SJCRH30 (cell line): ENCODE measurements around the gene SLC23A3. TPM values are rescaled to one million over a fixed set of nuclear protein-coding genes. Genes with fewer than 3 reads are reported as not detected.
"Not testable (repeated sequence)": the region's sequence is repeated elsewhere in the genome, so short reads cannot be mapped to it uniquely, and the experiment has no call there.

Source experiments
- DNase-seq, 2 experiments: peaks; one replicate each; pipeline ENCODE4 v3.0.0-alpha.2; 2015 to 2020
- H3K27ac ChIP-seq: fragments of 250-450 bp; sonication (Bioruptor Pico); 2 replicates; pipeline ENCODE4 v1.5.1; 2020; ENCODE audit warnings: mild to moderate bottlenecking, moderate library complexity
- H3K27me3 ChIP-seq: fragments of 250-450 bp; sonication (Bioruptor Pico); 2 replicates; pipeline ENCODE4 v1.5.1; 2020; ENCODE audit warnings: mild to moderate bottlenecking, moderate library complexity
- H3K36me3 ChIP-seq: fragments of 250-450 bp; sonication (Bioruptor Pico); 2 replicates; pipeline ENCODE4 v1.5.1; 2020; ENCODE audit warnings: mild to moderate bottlenecking, moderate library complexity
- H3K4me1 ChIP-seq: fragments of 250-450 bp; sonication (Bioruptor Pico); 2 replicates; pipeline ENCODE4 v1.5.1; 2020; ENCODE audit warnings: mild to moderate bottlenecking, moderate library complexity
- H3K4me3 ChIP-seq: fragments of 250-450 bp; sonication (Bioruptor Pico); 2 replicates; pipeline ENCODE4 v1.5.1; 2020; ENCODE audit warnings: mild to moderate bottlenecking, moderate library complexity
- H3K9me3 ChIP-seq: fragments of 250-450 bp; sonication (Bioruptor Pico); replicated peaks from 2 replicates; pipeline ENCODE4 v1.5.1; 2020; ENCODE audit warnings: mild to moderate bottlenecking, moderate library complexity
- total RNA-seq: library from RNA; depleted of rRNA; stranded (reverse); fragments of >200 nt; shearing (Covaris generic); gene quantifications from 2 replicates; pipeline ENCODE4 v1.2.3, GENCODE V29; 2014

SLC23A3 gene
- total RNA-seq, 1 experiment from 2014 or later: 0.10 TPM

DNA sequence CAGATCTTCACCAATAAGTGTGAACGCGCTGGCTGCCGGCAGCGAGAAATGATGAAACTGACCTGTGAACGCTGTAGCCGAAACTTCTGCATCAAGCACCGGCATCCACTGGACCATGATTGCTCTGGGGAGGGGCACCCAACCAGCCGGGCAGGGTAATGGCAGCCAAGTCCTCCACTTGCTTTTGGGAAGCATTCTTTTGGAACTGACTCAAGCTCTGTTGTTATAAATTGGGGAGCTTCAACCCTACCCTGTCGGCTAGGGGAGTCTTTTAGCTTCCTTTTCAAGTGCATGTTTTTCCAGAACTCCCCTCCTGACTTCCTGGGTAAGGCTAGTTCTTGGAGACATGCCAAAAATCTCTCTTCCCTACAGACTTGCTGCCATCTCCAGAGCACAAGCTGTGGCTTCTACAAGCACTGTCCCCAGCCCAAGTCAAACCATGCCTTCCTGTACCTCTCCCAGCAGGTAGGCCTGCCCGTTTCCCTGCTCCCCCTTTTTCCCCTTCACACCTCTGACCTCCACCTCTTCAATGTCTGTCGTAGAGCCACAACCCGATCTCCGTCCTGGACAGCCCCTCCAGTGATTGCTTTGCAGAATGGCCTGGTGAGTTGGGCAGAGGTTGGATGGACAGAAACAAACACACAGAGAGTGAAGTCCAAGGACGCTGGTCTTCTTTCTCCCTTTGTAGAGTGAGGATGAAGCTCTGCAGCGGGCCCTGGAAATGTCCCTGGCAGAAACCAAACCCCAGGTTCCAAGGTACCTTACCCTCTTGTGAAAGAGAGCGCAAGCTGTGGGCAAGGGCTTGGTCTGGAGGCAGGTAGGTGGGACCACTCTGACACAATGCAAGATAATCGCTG, 38.3 kb upstream of the SLC23A3 start:
- peak in 1 of 2 experiments; percentile 34 for DNase-seq
- no peak overlapping the region for H3K4me3 ChIP-seq
- no peaks in the 10 kb centered on the region for H3K4me1 ChIP-seq
- no peaks in the 10 kb centered on the region for H3K27me3 ChIP-seq
- H3K9me3 ChIP-seq: no peaks in the 10 kb centered on the region
- peaks cover 9% of the 10 kb centered on the region; the same call in 1 of the 2 replicates for H3K36me3 ChIP-seq
- no peak overlapping the region for H3K27ac ChIP-seq

DNA sequence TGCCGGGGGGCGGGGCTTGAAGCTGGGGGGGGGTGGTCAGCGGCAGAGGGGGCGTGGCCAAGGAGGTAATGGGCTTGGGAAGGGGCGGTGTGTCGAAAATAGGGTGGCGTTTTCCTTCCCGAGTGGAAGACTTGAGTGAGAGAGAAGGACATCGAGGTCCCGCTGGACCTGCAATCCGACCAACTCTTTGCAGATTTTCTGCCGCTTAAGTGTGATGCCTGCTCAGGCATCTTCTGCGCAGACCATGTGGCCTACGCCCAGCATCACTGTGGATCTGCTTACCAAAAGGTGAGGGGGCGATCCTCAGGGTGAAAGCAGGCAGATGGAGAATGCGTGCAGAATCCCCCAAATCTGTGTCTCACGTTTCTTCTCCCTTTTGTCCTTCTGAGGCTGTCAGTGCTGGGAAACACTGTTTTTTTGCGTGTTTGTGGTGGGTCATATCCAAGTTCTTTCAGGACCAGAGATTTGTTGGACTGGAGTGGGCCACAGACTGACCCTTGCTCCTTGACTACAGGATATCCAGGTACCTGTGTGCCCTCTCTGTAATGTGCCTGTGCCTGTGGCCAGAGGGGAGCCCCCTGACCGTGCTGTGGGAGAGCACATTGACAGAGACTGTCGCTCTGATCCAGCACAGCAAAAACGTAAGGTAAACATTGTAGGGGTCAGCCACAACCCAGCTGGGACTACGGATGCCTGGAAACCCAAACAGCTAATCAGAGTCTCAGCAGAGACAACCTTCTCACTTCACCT, 37.5 kb upstream of the SLC23A3 start:
- peaks cover 2% of the 10 kb centered on the region; the same call in 1 of the 2 replicates for H3K36me3 ChIP-seq
- DNase-seq: no peak
- no peaks in the 10 kb centered on the region for H3K4me1 ChIP-seq
- H3K4me3 ChIP-seq: peak overlapping the region; percentile 64
- H3K27me3 ChIP-seq: no peaks in the 10 kb centered on the region
- H3K27ac ChIP-seq: no peak overlapping the region
- no peaks in the 10 kb centered on the region for H3K9me3 ChIP-seq

GRCh38 chr2:219206328-219207133, 36.7 kb upstream of the SLC23A3 start, which contains the start of gene ZFAND2B:
Gene ZFAND2B, plus strand, starts transcription at chr2:219206782. Its CDS starts 206 bp downstream, at chr2:219206988.
- Histone ChIP-seq H3K36me3 (peaks cover 2% of the 10 kb centered on the region; the same call in 1 of the 2 replicates), H3K27me3 (no peaks in the 10 kb centered on the region), H3K4me1 (no peaks in the 10 kb centered on the region), H3K4me3 (peak within 1 kb of the TSS; percentile 64), H3K9me3 (no peaks in the 10 kb centered on the region), H3K27ac (no peak within 1 kb of the TSS)
- peak; percentile 92 to 94 for DNase-seq

GRCh38 chr2:219205981-219206327, 36.1 kb upstream of the SLC23A3 start:
- no peak overlapping the region for H3K27ac ChIP-seq
- H3K27me3 ChIP-seq: no peaks in the 10 kb centered on the region
- H3K4me3 ChIP-seq: peak overlapping the region; percentile 64
- DNase-seq: no peak
- no peaks in the 10 kb centered on the region for H3K4me1 ChIP-seq
- no peaks in the 10 kb centered on the region for H3K9me3 ChIP-seq
- H3K36me3 ChIP-seq: peaks cover 2% of the 10 kb centered on the region; the same call in 1 of the 2 replicates

DNA sequence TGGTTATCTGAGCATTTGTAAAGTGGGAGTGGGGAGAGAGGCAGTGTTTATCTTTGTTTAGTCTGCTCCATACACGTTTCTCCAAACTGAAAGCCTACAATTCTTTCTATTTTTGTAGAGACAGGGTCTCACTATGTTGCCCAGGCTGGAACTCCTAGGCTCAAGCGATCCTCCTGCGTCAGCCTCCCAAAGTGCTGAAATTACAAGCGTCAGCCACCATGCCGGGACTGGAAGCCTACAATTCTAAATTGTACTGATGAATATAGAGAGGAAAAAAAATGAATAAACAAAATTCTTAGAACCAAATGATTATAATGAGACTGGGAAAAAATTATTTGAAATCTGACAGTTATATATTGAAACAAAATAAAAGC, 35.3 kb upstream of the SLC23A3 start:
- H3K9me3 ChIP-seq: no peaks in the 10 kb centered on the region
- no peaks in the 10 kb centered on the region for H3K4me1 ChIP-seq
- no peak for DNase-seq
- no peaks in the 10 kb centered on the region for H3K27me3 ChIP-seq
- H3K27ac ChIP-seq: no peak overlapping the region
- no peak overlapping the region for H3K4me3 ChIP-seq
- H3K36me3 ChIP-seq: peaks cover 2% of the 10 kb centered on the region; the same call in 1 of the 2 replicates

DNA sequence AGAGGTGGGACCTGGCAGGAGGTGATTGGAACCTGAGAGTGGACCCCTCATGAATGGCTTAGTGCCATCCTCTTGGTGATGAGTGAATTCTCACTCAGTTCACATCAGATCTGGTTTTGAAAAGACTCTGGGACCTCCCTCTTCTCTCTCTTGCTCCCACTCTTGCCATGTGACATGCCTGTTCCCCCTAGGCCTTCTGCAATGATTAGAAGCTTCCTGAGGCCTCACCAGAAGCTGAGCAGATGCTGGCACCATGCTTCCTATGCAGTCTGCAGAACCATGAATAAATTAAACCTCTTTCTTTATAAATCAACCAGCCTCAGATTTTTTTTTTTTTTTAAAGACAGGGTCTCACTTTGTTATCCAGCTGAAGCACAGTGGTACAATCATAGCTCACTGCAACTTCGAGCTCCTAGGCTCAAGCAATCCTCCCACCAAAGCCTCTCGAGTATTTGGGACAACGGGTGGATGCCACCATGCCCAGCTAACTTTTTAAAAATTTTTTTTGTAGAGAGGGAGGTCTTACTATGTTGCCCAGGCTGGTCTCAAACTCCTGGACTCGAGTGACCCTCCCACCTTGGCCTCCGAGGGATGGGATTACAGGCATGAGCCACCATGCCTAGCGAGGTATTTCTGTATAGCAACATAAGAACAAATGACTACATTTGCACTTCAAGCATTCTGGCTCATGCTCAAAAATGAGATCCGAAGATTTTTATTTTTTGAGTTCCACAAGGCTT, 34.8 kb upstream of the SLC23A3 start:
- Histone ChIP-seq H3K36me3 (0 out of 2 replicates have a peak, but pooled peaks cover 2% of the 10 kb centered on the region), H3K27ac (no peak overlapping the region), H3K4me1 (no peaks in the 10 kb centered on the region), H3K27me3 (no peaks in the 10 kb centered on the region), H3K4me3 (no peak overlapping the region), H3K9me3 (no peaks in the 10 kb centered on the region)
- DNase-seq: no peak

GRCh38 chr2:219201331-219201730, 31.5 kb upstream of the SLC23A3 start:
- not testable (repeated sequence) for H3K4me3 ChIP-seq, H3K4me1 ChIP-seq, DNase-seq, H3K27me3 ChIP-seq, H3K36me3 ChIP-seq, H3K27ac ChIP-seq, H3K9me3 ChIP-seq

GRCh38 chr2:219200502-219201326, 30.9 kb upstream of the SLC23A3 start:
- not testable (repeated sequence) for H3K4me3 ChIP-seq, H3K4me1 ChIP-seq, H3K36me3 ChIP-seq, H3K27ac ChIP-seq, DNase-seq, H3K9me3 ChIP-seq, H3K27me3 ChIP-seq

- DNase-seq: no peak
- Histone ChIP-seq H3K4me3 (no peak overlapping the region), H3K9me3 (no peaks in the 10 kb centered on the region), H3K4me1 (no peaks in the 10 kb centered on the region), H3K36me3 (no peaks in the 10 kb centered on the region), H3K27ac (no peak overlapping the region), H3K27me3 (no peaks in the 10 kb centered on the region)
Measured at GRCh38 chr2:219199470-219200211, 29.8 kb upstream of the SLC23A3 start.

- Histone ChIP-seq H3K36me3 (no peaks in the 10 kb centered on the region), H3K4me3 (no peak overlapping the region), H3K9me3 (no peaks in the 10 kb centered on the region), H3K4me1 (no peaks in the 10 kb centered on the region), H3K27me3 (no peaks in the 10 kb centered on the region), H3K27ac (no peak overlapping the region)
- no peak for DNase-seq
Measured at GRCh38 chr2:219198974-219199373, 29.1 kb upstream of the SLC23A3 start.

DNA sequence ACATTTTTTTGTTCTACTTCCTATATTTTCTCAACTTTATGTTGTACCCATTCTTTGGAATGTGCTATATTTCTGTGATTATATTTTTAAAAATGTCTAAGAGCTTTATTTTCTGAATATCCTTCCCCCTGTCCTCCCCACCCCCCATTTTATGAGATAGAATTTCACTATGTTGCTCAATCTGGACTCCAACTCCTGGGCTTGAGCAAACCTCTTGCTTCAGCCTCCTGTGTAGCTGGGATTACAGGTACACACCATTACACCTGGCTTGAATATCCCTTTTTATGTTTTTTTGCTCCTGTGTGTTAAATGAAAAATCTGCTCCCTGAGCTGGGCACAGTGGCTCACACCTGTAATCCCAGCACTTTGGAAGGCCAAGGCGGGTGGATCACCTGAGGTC, 27.6 kb upstream of the SLC23A3 start:
- H3K4me3 ChIP-seq: no peak overlapping the region
- DNase-seq: no peak
- H3K36me3 ChIP-seq: no peaks in the 10 kb centered on the region

DNA sequence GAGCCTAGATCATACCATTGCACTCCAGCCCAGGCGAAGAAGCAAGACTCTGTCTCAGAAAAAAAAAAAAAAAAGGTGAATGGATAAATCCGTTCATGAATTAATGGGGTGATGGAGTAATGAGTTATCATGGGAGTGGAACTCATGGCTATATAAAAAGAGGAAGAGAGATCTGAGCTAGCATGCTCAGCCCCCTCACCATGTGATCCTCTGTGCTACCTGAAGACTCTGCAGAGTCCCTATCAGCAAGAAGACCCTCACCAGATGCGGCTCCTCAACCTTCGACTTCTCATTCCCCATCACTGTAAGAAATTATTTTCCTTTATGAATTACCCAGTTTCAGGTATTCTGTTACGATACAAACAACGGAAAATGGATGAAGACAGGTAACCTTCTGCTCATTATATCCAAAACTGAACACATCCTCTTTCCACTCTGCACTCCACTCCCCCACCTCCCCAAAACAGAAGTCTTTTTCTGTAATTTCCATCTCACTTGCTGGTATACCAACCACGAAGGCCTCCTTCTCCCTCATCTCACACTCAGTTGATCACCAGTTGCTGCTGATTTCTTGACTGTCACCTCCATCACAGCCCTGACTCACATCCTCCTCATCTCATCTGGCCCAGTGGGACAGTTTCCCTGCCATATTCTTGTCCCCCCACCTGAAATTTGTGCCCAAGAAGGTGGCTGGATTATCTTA, 17.1 kb upstream of the SLC23A3 start:
- H3K4me1 ChIP-seq: no peaks in the 10 kb centered on the region
- no peak overlapping the region for H3K27ac ChIP-seq
- H3K4me3 ChIP-seq: no peak overlapping the region
- no peaks in the 10 kb centered on the region for H3K27me3 ChIP-seq
- peaks cover 11% of the 10 kb centered on the region; the same call in 1 of the 2 replicates for H3K36me3 ChIP-seq
- DNase-seq: no peak
- no peaks in the 10 kb centered on the region for H3K9me3 ChIP-seq

More for the DNA sequence above, 27.6 kb upstream of the SLC23A3 start:
- Histone ChIP-seq H3K27ac (no peak overlapping the region), H3K4me1 (no peaks in the 10 kb centered on the region), H3K27me3 (no peaks in the 10 kb centered on the region), H3K9me3 (no peaks in the 10 kb centered on the region)
